Left lung (tissue), 10 donors: Measurements from ENCODE around the gene TFRC. TPM values are rescaled to one million over a fixed set of nuclear protein-coding genes. Genes with fewer than 3 reads are reported as not detected.
"Not testable (repeated sequence)": the region's sequence is repeated elsewhere in the genome, so short reads cannot be mapped to it uniquely, and the experiment has no call there.

Experiments
- ATAC-seq: fragments of 200-7000 bp; cut with Tn5 transposase; one replicate; pipeline ENCODE4 v1.9.1; 2020; ENCODE audit warnings: moderate library complexity
- DNase-seq, 4 donors: peaks; one replicate each; pipeline ENCODE4 v3.0.0-alpha.2; 2013 to 2020
- H3K27ac ChIP-seq, 2 donors: fragments of 200-600 bp; sonication (generic) in 1 of 2; one replicate each; pipeline versions ENCODE4 v1.5.0 to v1.8.0; 2020 to 2021
- H3K27me3 ChIP-seq, 2 donors: fragments of 200-600 bp; sonication (generic) in 1 of 2; one replicate each; pipeline versions ENCODE4 v1.5.0 to v1.8.0; 2020 to 2021
- H3K36me3 ChIP-seq, 2 donors: fragments of 200-600 bp; sonication (generic) in 1 of 2; one replicate each; pipeline versions ENCODE4 v1.5.0 to v1.8.0; 2020 to 2021
- H3K4me1 ChIP-seq, 2 donors: fragments of 200-600 bp; one replicate each; pipeline ENCODE4 v1.8.0; 2021
- H3K4me3 ChIP-seq, 2 donors: fragments of 200-600 bp; sonication (generic) in 1 of 2; one replicate each; pipeline versions ENCODE4 v1.5.0 to v1.8.0; 2020 to 2021; ENCODE audit warnings: mild to moderate bottlenecking in 1 of 2
- H3K9me3 ChIP-seq, 2 donors: fragments of 200-600 bp; sonication (generic) in 1 of 2; one replicate each; pipeline versions ENCODE4 v1.5.0 to v1.8.0; 2020 to 2021
- CTCF ChIP-seq, 2 donors: fragments of 200-600 bp; sonication (generic) in 1 of 2; IDR thresholded peaks; one replicate each; pipeline versions ENCODE4 v1.5.0 to v1.8.0; 2021; ENCODE audit warnings: antibody characterized with exemption in 2 of 2
- intact Hi-C, 2 donors: fragments of 100-400 bp; cut with DNase I; formaldehyde crosslinking; loops; one replicate each; pipeline versions ENCODE4 v1.11.2 to v1.14.2; 2022
- polyA plus RNA-seq, 6 donors: library from polyadenylated mRNA; unstranded; fragments of 120-200 nt; gene quantifications; one replicate each; pipeline ENCODE4 v1.2.1, GENCODE V29; 2013; ENCODE audit not compliant: insufficient read length in 6 of 6
- total RNA-seq, 2 donors: library from RNA; stranded (reverse); fragmentation: NEBNext Ultra II Directional; extraction: Animal tissue kit (Norgen Biotek cat#: 25700); gene quantifications; one replicate each; pipeline ENCODE4 v1.2.1, GENCODE V29; 2021
- donor health status: DM: no; HTN: yes; CAD: no.
- donor health status: DM: no; HTN: no; CAD: no.

TFRC gene
- total and polyA plus RNA-seq, 8 donors: 41.4 to 327 (median 47.6) TPM

GRCh38 chr3:196072313-196072712 is 9.6 kb downstream of the TFRC start:
- no peak for TF ChIP-seq CTCF (IDR thresholded peaks at IDR 0.05)
- H3K9me3 ChIP-seq: no peaks in the 10 kb centered on the region
- no peaks in the 10 kb centered on the region for H3K4me1 ChIP-seq
- ATAC-seq (no peak), DNase-seq (no peak)
- H3K27me3 ChIP-seq: no peaks in the 10 kb centered on the region
- no peak overlapping the region for H3K27ac ChIP-seq
- intact Hi-C loops: loop anchor here in 1 of 2 donors (5.0 kb wide), 1 partner anchor 120 kb away; no protein-coding TSS in a partner anchor
- no peak overlapping the region for H3K4me3 ChIP-seq
- peaks cover 0 to 98% of the 10 kb centered on the region in 2 donors for H3K36me3 ChIP-seq

GRCh38 chr3:196068812-196069211 is 13.1 kb downstream of the TFRC start:
- peaks cover 0 to 100% of the 10 kb centered on the region in 2 donors for H3K36me3 ChIP-seq

GRCh38 chr3:196067439-196067838 is 14.5 kb downstream of the TFRC start:
- Histone ChIP-seq H3K27ac (no peak overlapping the region), H3K4me1 (no peaks in the 10 kb centered on the region), H3K36me3 (peaks cover 0 to 100% of the 10 kb centered on the region in 2 donors), H3K27me3 (no peaks in the 10 kb centered on the region), H3K9me3 (no peaks in the 10 kb centered on the region), H3K4me3 (no peak overlapping the region)
- ATAC-seq (no peak), DNase-seq (no peak)
- no peak for TF ChIP-seq CTCF (IDR thresholded peaks at IDR 0.05)
- intact Hi-C loops: no loop called here

More at GRCh38 chr3:196068812-196069211, 13.1 kb downstream of the TFRC start:
- intact Hi-C loops, H3K4me3 ChIP-seq, H3K9me3 ChIP-seq, H3K27ac ChIP-seq, DNase-seq, H3K27me3 ChIP-seq, H3K4me1 ChIP-seq, ATAC-seq: not testable (repeated sequence)

GRCh38 chr3:196063971-196064370 is 17.9 kb downstream of the TFRC start:
- DNase-seq: no peak
- Histone ChIP-seq H3K36me3 (peaks cover 0 to 100% of the 10 kb centered on the region in 2 donors), H3K4me3 (no peak overlapping the region), H3K27ac (no peak overlapping the region), H3K9me3 (no peaks in the 10 kb centered on the region), H3K27me3 (no peaks in the 10 kb centered on the region), H3K4me1 (no peaks in the 10 kb centered on the region)
- no peak for TF ChIP-seq CTCF (IDR thresholded peaks at IDR 0.05)
- intact Hi-C loops: no loop called here
- no peak for ATAC-seq

- no peak for TF ChIP-seq CTCF (IDR thresholded peaks at IDR 0.05)
- DNase-seq (no peak), ATAC-seq (no peak)
- Histone ChIP-seq H3K36me3 (peaks cover 0 to 100% of the 10 kb centered on the region in 2 donors), H3K4me3 (no peak overlapping the region), H3K9me3 (no peaks in the 10 kb centered on the region), H3K27me3 (no peaks in the 10 kb centered on the region), H3K27ac (no peak overlapping the region), H3K4me1 (no peaks in the 10 kb centered on the region)
- intact Hi-C loops: no loop called here
Observed at GRCh38 chr3:196063456-196063855, 18.4 kb downstream of the TFRC start.

- H3K36me3 ChIP-seq: peaks cover 0 to 100% of the 10 kb centered on the region in 2 donors
- TF ChIP-seq CTCF (IDR thresholded peaks at IDR 0.05): no peak
- intact Hi-C loops: no loop called here
- H3K4me1 ChIP-seq: no peaks in the 10 kb centered on the region
- no peaks in the 10 kb centered on the region for H3K27me3 ChIP-seq
- no peaks in the 10 kb centered on the region for H3K9me3 ChIP-seq
- ATAC-seq (no peak), DNase-seq (no peak)
- H3K4me3 ChIP-seq: no peak overlapping the region
- no peak overlapping the region for H3K27ac ChIP-seq
Observed at GRCh38 chr3:196063049-196063448, 18.8 kb downstream of the TFRC start.
